SIG-M5 treated with dmso at 0.1 percent for 504 hours (cell line): ENCODE measurements around the gene ARAP1.

Experiments used
- DNase-seq: peaks from one replicate; lab custom pipeline; 2025; ENCODE audit not compliant: unreplicated experiment; lab: John Stamatoyannopoulos, UW

The ARAP1 gene

GRCh38 chr11:72725724-72726028, 26.5 kb downstream of the ARAP1 start:
- DNase-seq: no peak

- peak; percentile 72 for DNase-seq
These were observed 27.1 kb downstream of the ARAP1 start for GRCh38 chr11:72724851-72725723.

- no peak for DNase-seq
These were observed 28.1 kb downstream of the ARAP1 start for GRCh38 chr11:72724021-72724551.

GRCh38 chr11:72723508-72723907, 28.7 kb downstream of the ARAP1 start:
- DNase-seq: no peak

GRCh38 chr11:72722050-72722748, 30.0 kb downstream of the ARAP1 start:
- DNase-seq: peak; percentile 92

GRCh38 chr11:72721689-72722049, 30.5 kb downstream of the ARAP1 start:
- no peak for DNase-seq

GRCh38 chr11:72721276-72721675, 30.9 kb downstream of the ARAP1 start:
- DNase-seq: no peak

GRCh38 chr11:72720784-72721183, 31.4 kb downstream of the ARAP1 start:
- DNase-seq: no peak

- peak; percentile 6 for DNase-seq
These were observed 32.2 kb downstream of the ARAP1 start for GRCh38 chr11:72720047-72720446.

- DNase-seq: no peak
These were observed 32.7 kb downstream of the ARAP1 start for GRCh38 chr11:72719551-72719950.

- DNase-seq: no peak
These were observed 33.1 kb downstream of the ARAP1 start for GRCh38 chr11:72719144-72719543.

GRCh38 chr11:72718101-72718501, 34.1 kb downstream of the ARAP1 start:
- DNase-seq: no peak

- DNase-seq: no peak
These were observed 35.3 kb downstream of the ARAP1 start for GRCh38 chr11:72716788-72717435.

- no peak for DNase-seq
These were observed 35.9 kb downstream of the ARAP1 start for GRCh38 chr11:72716290-72716689.

GRCh38 chr11:72712841-72713240, 39.4 kb downstream of the ARAP1 start:
- no peak for DNase-seq

GRCh38 chr11:72712168-72712751, 39.9 kb downstream of the ARAP1 start:
- DNase-seq: no peak

GRCh38 chr11:72711141-72711540, 41.1 kb downstream of the ARAP1 start:
- DNase-seq: no peak

GRCh38 chr11:72710278-72710677, 41.9 kb downstream of the ARAP1 start:
- no peak for DNase-seq

- DNase-seq: no peak
These were observed 42.5 kb downstream of the ARAP1 start for GRCh38 chr11:72709478-72710238.

GRCh38 chr11:72707032-72707431, 45.2 kb downstream of the ARAP1 start:
- DNase-seq: no peak

GRCh38 chr11:72706579-72706978, 45.6 kb downstream of the ARAP1 start:
- DNase-seq: no peak
